GM23338 (cell line): ENCODE measurements around the gene EIF5A2. TPM values are rescaled to one million over a fixed set of nuclear protein-coding genes. Genes with fewer than 3 reads are reported as not detected.

Experiments used
- ATAC-seq: fragments of 200-7000 bp; cut with Tn5 transposase; 3 replicates; pipeline ENCODE4 v1.9.1; 2020
- DNase-seq: peaks from one replicate; pipeline ENCODE4 v3.0.0-alpha.2; 2015; ENCODE audit warnings: low spot score
- H2AFZ ChIP-seq: fragments of 200-600 bp; sonication (generic); 2 replicates; pipeline ENCODE4 v1.8.0; 2016; ENCODE audit warnings: antibody characterized with exemption, mild to moderate bottlenecking, moderate library complexity
- H3F3A ChIP-seq: fragments of 200-600 bp; sonication (generic); replicated peaks from 2 replicates; pipeline ENCODE4 v1.8.0; 2017; ENCODE audit warnings: antibody characterized with exemption, mixed run types, low read depth
- H3K27ac ChIP-seq: fragments of 200-600 bp; sonication (generic); 2 replicates; pipeline ENCODE4 v1.6.1; 2016; ENCODE audit warnings: low read depth
- H3K27me3 ChIP-seq: fragments of 200-600 bp; sonication (generic); 2 replicates; pipeline ENCODE4 v1.8.0; 2016; ENCODE audit warnings: mild to moderate bottlenecking, mixed run types, moderate library complexity; ENCODE audit not compliant: insufficient read depth
- H3K36me3 ChIP-seq: fragments of 200-600 bp; sonication (generic); 2 replicates; pipeline ENCODE4 v1.8.0; 2016; ENCODE audit warnings: mild to moderate bottlenecking; ENCODE audit not compliant: insufficient read depth
- H3K4me1 ChIP-seq: fragments of 200-600 bp; sonication (generic); 2 replicates; pipeline ENCODE4 v1.8.0; 2016; ENCODE audit warnings: mild to moderate bottlenecking, moderate library complexity; ENCODE audit not compliant: insufficient read depth
- H3K4me2 ChIP-seq: fragments of 200-600 bp; sonication (generic); 2 replicates; pipeline ENCODE4 v1.7.1; 2017; ENCODE audit warnings: mixed run types
- H3K4me3 ChIP-seq: fragments of 200-600 bp; sonication (generic); 2 replicates; pipeline ENCODE4 v1.6.1; 2016; ENCODE audit warnings: mixed run types
- H3K79me2 ChIP-seq: fragments of 200-600 bp; sonication (generic); replicated peaks from 2 replicates; pipeline ENCODE4 v1.8.0; 2017; ENCODE audit warnings: mild to moderate bottlenecking; ENCODE audit not compliant: insufficient read depth
- H3K9me2 ChIP-seq: fragments of 200-600 bp; sonication (generic); 2 replicates; pipeline ENCODE4 v1.8.0; 2017; ENCODE audit not compliant: insufficient read depth
- H4K20me1 ChIP-seq: fragments of 200-600 bp; sonication (generic); replicated peaks from 2 replicates; pipeline ENCODE4 v1.8.0; 2017; ENCODE audit warnings: mild to moderate bottlenecking; ENCODE audit not compliant: insufficient read depth
- H3K27ac Mint-ChIP-seq: 2 replicates; pipeline ENCODE4 v1.8.0; 2020; ENCODE audit warnings: inconsistent platforms, mild to moderate bottlenecking, moderate library complexity, mixed read lengths
- H3K27me3 Mint-ChIP-seq: 3 replicates; pipeline ENCODE4 v1.8.0; 2022; ENCODE audit warnings: low read depth, mild to moderate bottlenecking, moderate library complexity, mixed read lengths, inconsistent platforms; ENCODE audit not compliant: insufficient read depth, poor library complexity
- H3K36me3 Mint-ChIP-seq: 3 replicates; pipeline ENCODE4 v1.8.0; 2021; ENCODE audit warnings: low read depth, mild to moderate bottlenecking, inconsistent platforms, moderate library complexity, mixed read lengths
- H3K4me1 Mint-ChIP-seq: 3 replicates; pipeline ENCODE4 v1.8.0; 2020; ENCODE audit warnings: mild to moderate bottlenecking, inconsistent platforms, mixed read lengths
- H3K4me3 Mint-ChIP-seq: 3 replicates; pipeline ENCODE4 v1.8.0; 2021; ENCODE audit warnings: moderate library complexity, mild to moderate bottlenecking, inconsistent platforms, mixed read lengths
- H3K9me3 Mint-ChIP-seq: 3 replicates; pipeline ENCODE4 v1.8.0; 2020; ENCODE audit warnings: moderate library complexity, mild to moderate bottlenecking, inconsistent platforms, mixed read lengths
- CREB1 ChIP-seq: fragments of 250-450 bp; sonication (Bioruptor Pico); IDR thresholded peaks from 2 replicates; pipeline ENCODE4 v1.5.0; 2020; ENCODE audit warnings: low read depth, mild to moderate bottlenecking, moderate library complexity
- EZH2 ChIP-seq: fragments of 200-600 bp; sonication (generic); IDR thresholded peaks from one replicate; pipeline ENCODE4 v1.8.0; 2017; ENCODE audit warnings: antibody characterized with exemption, mild to moderate bottlenecking, low read depth; ENCODE audit not compliant: unreplicated experiment
- EZH2phosphoT487 ChIP-seq: fragments of 200-600 bp; sonication (generic); IDR thresholded peaks from one replicate; pipeline ENCODE4 v1.8.1; 2018; ENCODE audit warnings: antibody characterized with exemption; ENCODE audit not compliant: unreplicated experiment
- JUNB ChIP-seq: IDR thresholded peaks from one replicate; pipeline ENCODE4 v1.6.1; 2016; ENCODE audit warnings: antibody characterized with exemption; ENCODE audit not compliant: unreplicated experiment
- NANOG ChIP-seq: IDR thresholded peaks from 2 replicates; pipeline ENCODE4 v1.6.1; 2016; ENCODE audit warnings: antibody characterized with exemption, borderline replicate concordance
- STAT1 ChIP-seq: IDR thresholded peaks from one replicate; pipeline ENCODE4 v1.6.1; 2016; ENCODE audit warnings: antibody characterized with exemption; ENCODE audit not compliant: unreplicated experiment
- ZNF114 ChIP-seq: fragments of 250-450 bp; sonication (Bioruptor Pico); IDR thresholded peaks from 2 replicates; pipeline ENCODE4 v1.5.0; 2020; ENCODE audit warnings: mild to moderate bottlenecking, moderate library complexity
- polyA plus RNA-seq: library from polyadenylated mRNA; unstranded; fragments of >200 nt; fragmentation: Nextera tagmentation; extraction: Ambion mirVana; gene quantifications from 2 replicates; pipeline ENCODE4 v1.2.1, GENCODE V29; 2016
- total RNA-seq: library from RNA; depleted of rRNA; stranded (reverse); fragments of >200 nt; shearing (Covaris generic); gene quantifications from 2 replicates; pipeline ENCODE4 v1.2.3, GENCODE V29; 2014
- TF ChIP-seq, protein P1 (sequence below): IDR thresholded peaks from 2 replicates; pipeline ENCODE4 v1.6.1; 2016; ENCODE audit warnings: antibody characterized with exemption
- TF ChIP-seq, protein P2 (sequence below): IDR thresholded peaks from one replicate; pipeline ENCODE4 v1.6.1; 2018; ENCODE audit warnings: antibody characterized with exemption; ENCODE audit not compliant: unreplicated experiment

The EIF5A2 gene
- total and polyA plus RNA-seq, 2 experiments from 2014 or later = 5.9 to 11.7 TPM

DNA sequence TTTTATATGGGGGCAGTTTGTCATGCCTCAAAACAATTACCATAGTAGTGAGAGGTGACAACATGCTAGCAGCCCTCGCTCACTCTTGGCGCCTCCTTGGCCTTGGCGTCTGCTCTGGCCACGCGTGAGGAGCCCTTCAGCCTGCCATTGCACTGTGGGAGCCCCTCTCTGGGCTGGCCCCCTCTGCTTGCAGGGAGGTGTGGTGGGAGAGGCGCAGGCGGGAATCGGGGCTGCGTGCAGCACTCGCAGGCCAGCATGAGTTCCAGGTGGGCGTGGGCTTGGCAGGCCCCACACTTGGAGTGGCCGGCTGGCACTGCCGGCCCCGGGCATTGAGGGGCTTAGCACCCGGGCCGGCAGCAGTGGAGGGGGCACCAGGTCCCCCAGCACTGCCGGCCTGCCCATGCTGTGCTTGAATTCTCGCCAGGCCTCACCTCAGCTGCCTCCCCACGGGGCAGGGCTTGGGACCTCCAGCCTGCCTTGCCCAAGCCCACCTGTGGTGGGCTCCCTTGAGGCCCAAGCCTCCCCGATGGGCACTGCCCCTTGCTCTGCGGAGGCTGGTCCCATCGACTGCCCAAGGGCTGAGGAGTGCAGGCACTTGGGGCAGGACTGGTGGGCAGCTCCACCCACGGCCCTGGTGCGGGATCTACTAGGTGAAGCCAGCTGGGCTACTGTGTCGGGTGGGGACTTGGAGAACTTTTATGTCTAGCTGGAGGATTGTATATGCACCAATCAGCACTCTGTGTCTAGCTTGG is 38.8 kb upstream of the EIF5A2 start (continued):
- TF ChIP-seq, protein P1, sequence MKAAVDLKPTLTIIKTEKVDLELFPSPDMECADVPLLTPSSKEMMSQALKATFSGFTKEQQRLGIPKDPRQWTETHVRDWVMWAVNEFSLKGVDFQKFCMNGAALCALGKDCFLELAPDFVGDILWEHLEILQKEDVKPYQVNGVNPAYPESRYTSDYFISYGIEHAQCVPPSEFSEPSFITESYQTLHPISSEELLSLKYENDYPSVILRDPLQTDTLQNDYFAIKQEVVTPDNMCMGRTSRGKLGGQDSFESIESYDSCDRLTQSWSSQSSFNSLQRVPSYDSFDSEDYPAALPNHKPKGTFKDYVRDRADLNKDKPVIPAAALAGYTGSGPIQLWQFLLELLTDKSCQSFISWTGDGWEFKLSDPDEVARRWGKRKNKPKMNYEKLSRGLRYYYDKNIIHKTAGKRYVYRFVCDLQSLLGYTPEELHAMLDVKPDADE = no peak
- TF ChIP-seq ZNF114 (CRISPR knock-in tag) (no peak), NANOG (no peak), EZH2 (no peak), STAT1 (no peak), JUNB (no peak)
- TF ChIP-seq, protein P2, sequence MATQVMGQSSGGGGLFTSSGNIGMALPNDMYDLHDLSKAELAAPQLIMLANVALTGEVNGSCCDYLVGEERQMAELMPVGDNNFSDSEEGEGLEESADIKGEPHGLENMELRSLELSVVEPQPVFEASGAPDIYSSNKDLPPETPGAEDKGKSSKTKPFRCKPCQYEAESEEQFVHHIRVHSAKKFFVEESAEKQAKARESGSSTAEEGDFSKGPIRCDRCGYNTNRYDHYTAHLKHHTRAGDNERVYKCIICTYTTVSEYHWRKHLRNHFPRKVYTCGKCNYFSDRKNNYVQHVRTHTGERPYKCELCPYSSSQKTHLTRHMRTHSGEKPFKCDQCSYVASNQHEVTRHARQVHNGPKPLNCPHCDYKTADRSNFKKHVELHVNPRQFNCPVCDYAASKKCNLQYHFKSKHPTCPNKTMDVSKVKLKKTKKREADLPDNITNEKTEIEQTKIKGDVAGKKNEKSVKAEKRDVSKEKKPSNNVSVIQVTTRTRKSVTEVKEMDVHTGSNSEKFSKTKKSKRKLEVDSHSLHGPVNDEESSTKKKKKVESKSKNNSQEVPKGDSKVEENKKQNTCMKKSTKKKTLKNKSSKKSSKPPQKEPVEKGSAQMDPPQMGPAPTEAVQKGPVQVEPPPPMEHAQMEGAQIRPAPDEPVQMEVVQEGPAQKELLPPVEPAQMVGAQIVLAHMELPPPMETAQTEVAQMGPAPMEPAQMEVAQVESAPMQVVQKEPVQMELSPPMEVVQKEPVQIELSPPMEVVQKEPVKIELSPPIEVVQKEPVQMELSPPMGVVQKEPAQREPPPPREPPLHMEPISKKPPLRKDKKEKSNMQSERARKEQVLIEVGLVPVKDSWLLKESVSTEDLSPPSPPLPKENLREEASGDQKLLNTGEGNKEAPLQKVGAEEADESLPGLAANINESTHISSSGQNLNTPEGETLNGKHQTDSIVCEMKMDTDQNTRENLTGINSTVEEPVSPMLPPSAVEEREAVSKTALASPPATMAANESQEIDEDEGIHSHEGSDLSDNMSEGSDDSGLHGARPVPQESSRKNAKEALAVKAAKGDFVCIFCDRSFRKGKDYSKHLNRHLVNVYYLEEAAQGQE = no peak

DNA sequence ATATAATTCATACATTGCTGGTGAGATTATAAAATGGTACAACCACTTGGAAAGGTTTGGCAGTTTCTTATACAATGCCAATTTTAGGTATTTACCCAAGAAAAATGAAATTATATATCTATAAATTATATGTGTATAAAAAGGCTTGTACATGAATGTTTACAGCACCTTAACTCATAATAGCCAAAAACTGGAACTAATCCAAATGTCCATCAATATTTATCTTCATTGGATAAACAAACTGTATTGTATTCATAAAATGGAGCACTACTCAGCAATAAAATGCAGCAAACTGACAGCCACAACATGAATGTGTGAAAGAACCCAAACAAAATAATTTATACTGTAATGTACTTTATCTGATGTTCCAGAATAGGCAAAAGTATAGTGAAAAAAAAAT is 33.6 kb upstream of the EIF5A2 start:
- peaks cover 33% of the 10 kb centered on the region for H3K9me3 Mint-ChIP-seq
- ATAC-seq (no peak), DNase-seq (no peak)
- no peaks in the 10 kb centered on the region for H4K20me1 ChIP-seq
- no peak overlapping the region for H3K27ac Mint-ChIP-seq
- no peaks in the 10 kb centered on the region for H3K4me1 Mint-ChIP-seq
- no peaks in the 10 kb centered on the region for H3K4me1 ChIP-seq
- H3K79me2 ChIP-seq = no peaks in the 10 kb centered on the region
- no peak overlapping the region for H3K27ac ChIP-seq
- no peaks in the 10 kb centered on the region for H3K9me2 ChIP-seq
- no peaks in the 10 kb centered on the region for H3F3A ChIP-seq
- no peak overlapping the region for H3K4me3 ChIP-seq
- no peaks in the 10 kb centered on the region for H3K27me3 ChIP-seq
- no peak overlapping the region for H2AFZ ChIP-seq
- H3K4me2 ChIP-seq = no peak overlapping the region
- no peak overlapping the region for H3K4me3 Mint-ChIP-seq
- H3K36me3 ChIP-seq = peaks cover 8% of the 10 kb centered on the region; the same call in 1 of the 2 replicates
- H3K36me3 Mint-ChIP-seq = peaks cover 21% of the 10 kb centered on the region
- no peaks in the 10 kb centered on the region for H3K27me3 Mint-ChIP-seq
- TF ChIP-seq, protein P2 = no peak
- TF ChIP-seq, protein P1 = no peak
- TF ChIP-seq EZH2phosphoT487 = no peak
- TF ChIP-seq CREB1 (CRISPR knock-in tag) = no peak
